GM15510 (cell line): ENCODE data around the gene DNAH14.

ENCODE experiments used
- POLR2A ChIP-seq: IDR thresholded peaks from 3 replicates; pipeline ENCODE4 v1.6.1; 2011; ENCODE audit warnings: borderline replicate concordance; ENCODE audit not compliant: insufficient read length; ENCODE audit errors: extremely low read depth

DNAH14 gene

GRCh38 chr1:224914292-224914900 lies 15.1 kb upstream of the DNAH14 start:
- TF ChIP-seq POLR2A: no peak

DNA sequence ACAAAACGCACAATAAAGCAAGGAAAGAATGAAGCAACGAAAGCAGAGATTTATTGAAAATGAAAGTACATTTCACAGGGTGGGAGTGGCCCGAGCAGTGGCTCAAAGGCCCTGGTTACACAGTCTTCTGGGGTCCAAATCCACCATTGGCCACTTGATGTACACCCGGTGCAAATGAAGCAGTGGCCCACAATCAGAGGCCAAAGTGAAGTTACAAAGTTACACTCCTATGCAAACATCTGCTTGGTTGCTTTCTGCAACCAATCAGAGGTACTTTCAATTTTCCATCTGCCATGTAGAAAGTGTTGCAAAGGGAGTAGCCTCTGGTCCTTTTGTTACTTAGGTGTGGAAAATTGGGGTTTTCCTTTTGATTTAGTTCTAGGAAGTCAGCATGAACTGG lies 10.0 kb upstream of the DNAH14 start:
- TF ChIP-seq POLR2A: no peak

DNA sequence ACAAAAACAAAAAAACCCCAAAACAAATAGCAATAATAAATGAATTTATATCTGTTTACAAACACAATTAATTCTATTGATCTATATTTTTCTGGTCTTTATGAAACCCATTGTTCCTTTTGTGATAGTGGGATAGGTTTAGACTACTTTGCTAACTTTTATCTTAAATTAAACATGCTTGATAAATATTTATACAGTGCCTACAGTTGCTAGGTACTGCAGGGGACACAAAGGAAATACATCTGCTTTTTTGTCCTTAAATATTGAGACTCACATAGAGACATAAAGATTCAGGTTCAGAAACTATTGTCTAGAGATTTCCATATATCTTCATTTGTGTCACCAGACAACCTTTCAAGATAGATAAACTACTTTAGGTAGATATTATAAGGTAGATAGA lies 8.5 kb upstream of the DNAH14 start:
- no peak for TF ChIP-seq POLR2A

- TF ChIP-seq POLR2A: no peak
These were observed 8.1 kb upstream of the DNAH14 start for GRCh38 chr1:224921354-224921753.

DNA sequence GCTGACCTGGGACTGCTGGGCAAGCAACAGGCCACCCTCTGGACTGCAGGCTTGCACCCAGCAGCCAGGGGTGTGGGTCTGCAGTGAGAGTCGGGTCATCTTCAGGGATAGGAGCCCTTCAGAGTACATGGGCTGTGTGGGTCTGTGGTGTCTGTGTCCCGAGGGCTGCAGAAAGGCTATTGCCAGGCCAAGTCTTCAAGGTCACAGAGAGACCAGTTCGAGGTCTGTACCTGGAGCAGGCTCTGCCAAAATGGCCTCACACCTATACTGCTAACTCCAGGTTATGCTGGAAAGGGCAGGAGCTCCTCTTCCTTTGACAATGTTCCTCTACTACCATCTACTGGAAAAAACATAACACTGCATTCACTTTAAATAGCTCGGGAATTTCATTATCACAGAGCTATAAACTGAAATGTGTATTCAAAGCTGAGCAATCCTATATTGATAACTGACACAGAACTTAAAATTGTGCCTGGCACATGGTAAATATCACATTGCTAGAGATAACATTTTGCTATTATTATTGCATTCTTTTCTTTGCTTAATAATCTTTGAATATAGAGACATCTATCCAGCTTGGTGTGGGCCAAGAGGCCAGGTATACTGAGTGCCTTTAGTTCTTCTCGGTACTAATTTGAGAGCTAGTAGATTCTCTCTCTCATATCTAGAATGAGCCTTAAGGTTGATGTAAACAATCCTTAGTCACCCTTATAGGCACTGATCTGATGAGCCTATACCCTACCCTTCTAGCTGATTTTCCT lies 6.9 kb upstream of the DNAH14 start:
- TF ChIP-seq POLR2A: no peak

DNA sequence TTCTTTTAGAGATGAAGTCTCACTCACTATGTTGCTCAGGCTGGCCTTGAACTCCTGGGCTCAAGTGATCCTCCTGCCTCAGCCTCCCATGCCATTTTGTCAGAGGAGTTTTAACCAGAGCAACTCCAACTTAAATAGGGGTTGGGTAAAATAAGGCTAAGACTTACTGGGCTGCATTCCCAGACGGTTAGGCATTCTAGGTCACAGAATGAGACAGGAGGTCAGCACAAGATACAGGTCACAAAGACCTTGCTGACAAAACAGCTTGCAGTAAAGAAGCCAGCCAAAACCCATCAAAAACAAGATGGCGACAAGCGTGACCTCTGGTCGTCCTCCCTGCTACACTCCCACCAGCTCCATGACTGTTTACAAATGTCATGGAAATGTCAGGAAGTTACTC lies 5.7 kb upstream of the DNAH14 start:
- TF ChIP-seq POLR2A: no peak

DNA sequence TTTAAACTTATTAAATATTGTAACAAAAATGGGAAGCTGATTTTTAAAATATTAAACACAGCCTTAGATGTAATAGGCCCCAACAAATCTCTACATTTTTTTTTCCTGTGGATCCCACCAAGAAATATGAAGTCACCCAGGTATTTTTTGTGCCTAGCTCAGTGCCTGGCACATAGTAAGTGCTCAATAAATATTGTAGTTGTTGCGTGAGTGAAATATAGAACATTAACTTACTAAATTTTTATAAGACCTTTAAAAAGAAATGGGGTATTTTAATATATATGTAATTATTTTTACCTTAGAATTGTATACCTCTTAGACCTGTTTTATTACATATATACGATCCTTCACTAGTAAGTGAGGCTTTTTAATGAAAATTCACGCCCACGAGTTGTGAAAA lies 569 bp upstream of the DNAH14 start:
- TF ChIP-seq POLR2A: no peak

- TF ChIP-seq POLR2A: no peak
These were observed 2.1 kb downstream of the DNAH14 start for GRCh38 chr1:224931605-224932004.

GRCh38 chr1:224932607-224933249 lies 3.3 kb downstream of the DNAH14 start:
- no peak for TF ChIP-seq POLR2A

DNA sequence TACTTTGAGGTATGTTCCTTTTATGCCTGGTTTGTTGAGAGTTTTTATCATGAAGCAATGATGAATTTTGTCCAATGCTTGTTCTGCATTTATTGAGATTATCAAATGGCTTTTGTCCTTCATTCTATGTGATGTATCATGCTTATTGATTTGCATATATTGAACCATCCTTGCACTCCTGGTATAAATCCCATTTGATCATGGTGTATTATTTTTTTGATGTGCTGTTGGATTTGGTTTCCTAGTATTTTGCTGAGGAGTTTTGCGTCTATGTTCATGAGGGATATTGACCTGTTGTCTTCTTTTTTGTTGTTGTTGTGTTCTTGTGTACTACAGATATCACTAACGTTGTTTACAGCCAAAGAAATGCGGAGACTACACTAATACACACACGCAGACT lies 4.1 kb downstream of the DNAH14 start:
- TF ChIP-seq POLR2A: no peak

GRCh38 chr1:224938652-224939051 lies 9.2 kb downstream of the DNAH14 start:
- no peak for TF ChIP-seq POLR2A

- TF ChIP-seq POLR2A: no peak
These were observed 10.5 kb downstream of the DNAH14 start for GRCh38 chr1:224939844-224940425.

DNA sequence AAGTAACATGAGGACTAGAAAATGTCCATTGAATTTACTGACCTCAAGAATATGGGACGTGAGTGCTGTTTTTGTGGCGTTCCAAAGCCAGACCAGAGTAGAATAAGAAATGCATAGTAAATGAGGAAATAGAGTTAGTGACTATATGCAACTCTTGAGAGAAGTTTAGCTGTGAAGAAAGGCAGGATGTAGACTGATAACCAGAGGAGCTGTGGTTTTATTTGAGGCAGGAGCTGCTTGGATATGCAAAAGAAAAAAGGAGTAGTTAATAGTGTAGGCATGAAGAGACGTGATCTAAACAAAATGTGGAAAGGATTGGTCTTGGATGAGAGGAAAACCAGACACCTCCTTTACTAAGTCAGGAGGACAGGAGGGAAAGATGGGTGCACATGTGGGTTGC lies 28.2 kb downstream of the DNAH14 start:
- no peak for TF ChIP-seq POLR2A

GRCh38 chr1:224958490-224958889 lies 29.0 kb downstream of the DNAH14 start:
- TF ChIP-seq POLR2A: no peak

DNA sequence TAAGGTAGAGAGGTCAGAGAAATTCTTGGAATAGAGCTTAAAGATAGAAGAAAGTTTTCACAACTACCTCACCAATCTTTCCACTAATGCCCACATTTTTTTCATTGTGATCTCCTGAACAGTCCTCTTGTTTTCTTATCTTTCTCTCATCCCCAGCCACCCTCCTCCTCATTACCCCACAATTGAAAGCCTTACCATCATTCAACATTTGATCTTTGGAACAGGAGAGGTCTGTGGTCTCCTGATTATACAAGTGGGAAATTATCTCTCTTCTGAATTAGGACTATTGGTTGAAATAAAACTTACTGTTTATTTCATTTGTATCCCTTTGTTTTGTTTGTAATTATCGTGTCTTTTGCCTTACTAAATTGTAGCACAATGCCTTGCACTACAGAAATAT lies 29.6 kb downstream of the DNAH14 start:
- no peak for TF ChIP-seq POLR2A
